T-cell (primary cell): ENCODE measurements around the gene MEF2A. TPM values are rescaled to one million over a fixed set of nuclear protein-coding genes. Genes with fewer than 3 reads are reported as not detected.

Experiments used
- ATAC-seq, 4 experiments: fragments of 200-7000 bp in 3 of 4; fragments of 150-1000 bp in 1 of 4; cut with Tn5 transposase; replicated peaks in 1 of 4; 1 replicate in 3 of 4; 2 replicates in 1 of 4; pipeline ENCODE4 v1.10.0; 2021; ENCODE audit warnings: moderate library complexity in 3 of 4, mild to moderate bottlenecking in 2 of 4, moderate number of reproducible peaks in 1 of 4
- CTCF ChIA-PET, 2 donors: fragments of 300-600 bp; sonication (Branson Sonifier 250); formaldehyde crosslinking; loops; one replicate each; lab custom pipeline; 2022; ENCODE audit warnings: antibody characterized with exemption in 2 of 2; lab: Charles Lee
- POLR2A ChIA-PET, 2 donors: fragments of 300-600 bp; sonication (Branson Sonifier 250); formaldehyde crosslinking; loops; one replicate each; lab custom pipeline; 2022; ENCODE audit warnings: antibody characterized with exemption in 2 of 2; lab: Charles Lee
- DNase-seq, 35 experiments: peaks; one replicate each; pipeline versions ENCODE4 v3.0.0 to v3.0.0-alpha.2; 2013 to 2023
- H3K27ac ChIP-seq: one replicate; pipeline ENCODE4 v1.5.1; 2013; ENCODE audit warnings: low read length
- H3K27me3 ChIP-seq, 2 experiments: replicated peaks in 1 of 2; 1 replicate in 1 of 2; 2 replicates in 1 of 2; pipeline versions ENCODE4 v1.6.1 to v1.7.0; 2013; ENCODE audit warnings: low read length in 1 of 2, mixed read lengths in 1 of 2; ENCODE audit not compliant: control insufficient read depth in 2 of 2, insufficient read depth in 2 of 2; ENCODE audit errors: extremely low read depth in 1 of 2
- H3K36me3 ChIP-seq, 2 donors: 1 replicate in 1 of 2; 2 replicates in 1 of 2; pipeline versions ENCODE4 v1.6.1 to v1.7.0; 2013; ENCODE audit warnings: low read length in 1 of 2; ENCODE audit not compliant: control insufficient read depth in 2 of 2, insufficient read depth in 1 of 2; ENCODE audit errors: extremely low read depth in 1 of 2
- H3K4me1 ChIP-seq, 2 experiments: 1 replicate in 1 of 2; 2 replicates in 1 of 2; pipeline versions ENCODE4 v1.6.1 to v1.7.0; 2013; ENCODE audit warnings: low read length in 2 of 2, mixed read lengths in 1 of 2; ENCODE audit not compliant: insufficient read depth in 2 of 2, control insufficient read depth in 1 of 2; ENCODE audit errors: extremely low read depth in 1 of 2
- H3K4me3 ChIP-seq, 2 donors: 1 replicate in 1 of 2; 2 replicates in 1 of 2; pipeline versions ENCODE4 v1.5.1 to v1.7.0; 2013; ENCODE audit warnings: mild to moderate bottlenecking in 2 of 2, low read length in 1 of 2, moderate library complexity in 1 of 2; ENCODE audit not compliant: control insufficient read depth in 1 of 2; ENCODE audit errors: extremely low read depth in 1 of 2
- H3K9me3 ChIP-seq: 2 replicates; pipeline ENCODE4 v1.7.0; 2013
- H3K27ac Mint-ChIP-seq, 2 donors: one replicate each; pipeline ENCODE4 v1.8.0; 2020 to 2021; ENCODE audit warnings: mild to moderate bottlenecking in 2 of 2, mixed read lengths in 2 of 2
- H3K27me3 Mint-ChIP-seq, 2 donors: one replicate each; pipeline ENCODE4 v1.8.0; 2021 to 2022; ENCODE audit warnings: mixed read lengths in 2 of 2
- H3K36me3 Mint-ChIP-seq: one replicate; pipeline ENCODE4 v1.8.0; 2021; ENCODE audit warnings: mixed read lengths
- H3K4me1 Mint-ChIP-seq, 3 donors: one replicate each; pipeline ENCODE4 v1.8.0; 2020 to 2022; ENCODE audit warnings: mixed read lengths in 3 of 3, mild to moderate bottlenecking in 1 of 3
- H3K4me3 Mint-ChIP-seq, 3 donors: one replicate each; pipeline ENCODE4 v1.8.0; 2020 to 2022; ENCODE audit warnings: mild to moderate bottlenecking in 3 of 3, mixed read lengths in 3 of 3, moderate library complexity in 3 of 3
- H3K9me3 Mint-ChIP-seq, 3 donors: one replicate each; pipeline ENCODE4 v1.8.0; 2020 to 2022; ENCODE audit warnings: mixed read lengths in 3 of 3
- WGBS: methylation state at CpG from one replicate; pipeline ENCODE4 v1.1.5; 2013; ENCODE audit warnings: missing lambda C conversion rate; ENCODE audit not compliant: insufficient coverage; 5-methylcytosine and 5-hydroxymethylcytosine counted together
- total RNA-seq, 35 experiments: library from RNA in 6 of 35; stranded (reverse) in 6 of 35; fragments of 120-200 nt in 1 of 35; gene quantifications; one replicate each; pipeline versions ENCODE4 v1.2.1 to v1.2.4 and lab custom pipeline; 2013 to 2026

MEF2A gene
- total RNA-seq, 5 donors from 2014 or later (not counting 1 experiment from before 2014, with no cell fraction given): 31.6 to 37.4 (median 33.9) TPM

GRCh38 chr15:99578809-99579208, 13.0 kb downstream of the MEF2A start:
- H3K4me1 ChIP-seq: peaks cover 4 to 10% of the 10 kb centered on the region in 2 experiments
- Mint-ChIP-seq H3K36me3 (peaks cover 16% of the 10 kb centered on the region), H3K4me3 (no peak overlapping the region), H3K4me1 (peaks cover 63 to 73% (median 67%) of the 10 kb centered on the region in 3 donors), H3K27me3 (no peaks in the 10 kb centered on the region), H3K9me3 (peaks cover 0 to under 1% (median 0%) of the 10 kb centered on the region in 3 donors), H3K27ac (no peak overlapping the region)
- POLR2A ChIA-PET: no interaction called here
- no peaks in the 10 kb centered on the region for H3K9me3 ChIP-seq
- ATAC-seq: no peak
- CTCF ChIA-PET: interaction anchor here in 1 of 2 donors (0.6 kb wide), 1 partner anchor 28 kb away, joined by 3 read pairs; no protein-coding TSS in a partner anchor
- H3K27ac ChIP-seq: no peak overlapping the region
- no peaks in the 10 kb centered on the region for H3K36me3 ChIP-seq
- H3K27me3 ChIP-seq: no peaks in the 10 kb centered on the region
- DNase-seq: no peak
- no peak overlapping the region for H3K4me3 ChIP-seq

- ATAC-seq: no peak
- ChIA-PET POLR2A (no interaction called here), CTCF (interaction anchor here in 1 of 2 donors (0.6 kb wide), 1 partner anchor 29 kb away, joined by 3 read pairs; no protein-coding TSS in a partner anchor)
- H3K4me1 Mint-ChIP-seq: peaks cover 54 to 69% (median 56%) of the 10 kb centered on the region in 3 donors
- H3K27me3 Mint-ChIP-seq: no peaks in the 10 kb centered on the region
- no peak overlapping the region for H3K4me3 Mint-ChIP-seq
- peaks cover 5 to 13% (median 8%) of the 10 kb centered on the region in 3 donors for H3K9me3 Mint-ChIP-seq
- Histone ChIP-seq H3K9me3 (no peaks in the 10 kb centered on the region), H3K4me1 (peaks cover 4 to 10% of the 10 kb centered on the region in 2 experiments), H3K27ac (no peak overlapping the region), H3K36me3 (no peaks in the 10 kb centered on the region), H3K27me3 (no peaks in the 10 kb centered on the region), H3K4me3 (no peak overlapping the region)
- H3K27ac Mint-ChIP-seq: no peak overlapping the region
- WGBS: no CpG with 5 or more reads among the region's 3 CpGs
- H3K36me3 Mint-ChIP-seq: peaks cover 23% of the 10 kb centered on the region
- no peak for DNase-seq
These were observed 14.3 kb downstream of the MEF2A start for GRCh38 chr15:99580076-99580475.

- H3K27ac Mint-ChIP-seq: no peak overlapping the region
- peaks cover 44 to 56% (median 47%) of the 10 kb centered on the region in 3 donors for H3K4me1 Mint-ChIP-seq
- ChIA-PET CTCF (interaction anchor here in 1 of 2 donors (1.6 kb wide), 1 partner anchor 13 kb away, joined by 5 read pairs; no protein-coding TSS in a partner anchor), POLR2A (interaction anchor here in 1 of 2 donors (0.6 kb wide), 1 partner anchor 12 kb away, joined by 4 read pairs; no protein-coding TSS in a partner anchor)
- peaks cover 4% of the 10 kb centered on the region for H3K9me3 ChIP-seq
- ATAC-seq (no peak), DNase-seq (no peak)
- H3K27me3 Mint-ChIP-seq: no peaks in the 10 kb centered on the region
- H3K27ac ChIP-seq: no peak overlapping the region
- no peaks in the 10 kb centered on the region for H3K27me3 ChIP-seq
- WGBS: 84% methylated on average over 3 of the region's 4 CpGs
- peaks cover 4 to 10% of the 10 kb centered on the region in 2 experiments for H3K4me1 ChIP-seq
- H3K9me3 Mint-ChIP-seq: peaks cover 8 to 29% (median 11%) of the 10 kb centered on the region in 3 donors
- no peak overlapping the region for H3K4me3 Mint-ChIP-seq
- no peak overlapping the region for H3K4me3 ChIP-seq
- H3K36me3 Mint-ChIP-seq: peaks cover 37% of the 10 kb centered on the region
- H3K36me3 ChIP-seq: no peaks in the 10 kb centered on the region
These were observed 16.8 kb downstream of the MEF2A start for GRCh38 chr15:99582508-99582960.

GRCh38 chr15:99584081-99584600, 18.4 kb downstream of the MEF2A start:
- DNase-seq (no peak), ATAC-seq (no peak)
- Mint-ChIP-seq H3K27ac (no peak overlapping the region), H3K4me3 (no peak overlapping the region), H3K36me3 (peaks cover 41% of the 10 kb centered on the region), H3K27me3 (no peaks in the 10 kb centered on the region), H3K9me3 (peaks cover 8 to 29% (median 11%) of the 10 kb centered on the region in 3 donors), H3K4me1 (peaks cover 38 to 56% (median 41%) of the 10 kb centered on the region in 3 donors)
- peaks cover 4% of the 10 kb centered on the region for H3K9me3 ChIP-seq
- ChIA-PET POLR2A (no interaction called here), CTCF (interaction anchor here in 1 of 2 donors (1.0 kb wide), 1 partner anchor 14 kb away, joined by 4 read pairs; no protein-coding TSS in a partner anchor)
- H3K4me1 ChIP-seq: peaks cover 4 to 7% of the 10 kb centered on the region in 2 experiments
- H3K4me3 ChIP-seq: no peak overlapping the region
- no CpG with 5 or more reads among the region's 2 CpGs for WGBS
- H3K27me3 ChIP-seq: no peaks in the 10 kb centered on the region
- no peak overlapping the region for H3K27ac ChIP-seq
- no peaks in the 10 kb centered on the region for H3K36me3 ChIP-seq

GRCh38 chr15:99586121-99586520, 20.3 kb downstream of the MEF2A start:
- no CpG with 5 or more reads among the region's 1 CpG for WGBS
- H3K9me3 ChIP-seq: peaks cover 4% of the 10 kb centered on the region
- ATAC-seq: no peak
- Mint-ChIP-seq H3K27me3 (no peaks in the 10 kb centered on the region), H3K9me3 (peaks cover 8 to 29% (median 11%) of the 10 kb centered on the region in 3 donors), H3K36me3 (peaks cover 41% of the 10 kb centered on the region), H3K4me3 (no peak overlapping the region), H3K4me1 (peaks cover 41 to 59% (median 45%) of the 10 kb centered on the region in 3 donors), H3K27ac (no peak overlapping the region)
- no peaks in the 10 kb centered on the region for H3K27me3 ChIP-seq
- DNase-seq: no peak
- H3K27ac ChIP-seq: no peak overlapping the region
- POLR2A ChIA-PET: interaction anchor here in 1 of 2 donors (0.6 kb wide), 1 partner anchor 213 kb away, joined by 3 read pairs; no protein-coding TSS in a partner anchor
- no peaks in the 10 kb centered on the region for H3K36me3 ChIP-seq
- H3K4me1 ChIP-seq: peaks cover 0 to 3% of the 10 kb centered on the region in 2 experiments
- no peak overlapping the region for H3K4me3 ChIP-seq
- CTCF ChIA-PET: interaction anchor here in 1 of 2 donors (0.6 kb wide), 1 partner anchor 753 kb away, joined by 8 read pairs; no protein-coding TSS in a partner anchor

- ATAC-seq (no peak), DNase-seq (no peak)
- Mint-ChIP-seq H3K4me1 (peaks cover 47 to 50% (median 50%) of the 10 kb centered on the region in 3 donors), H3K27me3 (no peaks in the 10 kb centered on the region), H3K36me3 (peaks cover 34% of the 10 kb centered on the region), H3K4me3 (no peak overlapping the region), H3K27ac (no peak overlapping the region), H3K9me3 (peaks cover 3 to 19% (median 6%) of the 10 kb centered on the region in 3 donors)
- no peak overlapping the region for H3K27ac ChIP-seq
- H3K4me1 ChIP-seq: no peaks in the 10 kb centered on the region
- ChIA-PET POLR2A (no interaction called here), CTCF (no interaction called here)
- no peaks in the 10 kb centered on the region for H3K27me3 ChIP-seq
- no peaks in the 10 kb centered on the region for H3K36me3 ChIP-seq
- no peak overlapping the region for H3K4me3 ChIP-seq
- peaks cover 4% of the 10 kb centered on the region for H3K9me3 ChIP-seq
These were observed 24.0 kb downstream of the MEF2A start for GRCh38 chr15:99589801-99590200.
